Aorta (tissue), 5 donors: ENCODE results near the gene RNF181. TPM values are rescaled to one million over a fixed set of nuclear protein-coding genes. Genes with fewer than 3 reads are reported as not detected.

ENCODE experiments used
- ATAC-seq: fragments of 200-7000 bp; cut with Tn5 transposase; one replicate; pipeline ENCODE4 v1.9.1; 2022; ENCODE audit warnings: moderate library complexity; ENCODE audit not compliant: low FRiP score
- DNase-seq, 2 donors: peaks; one replicate each; pipeline ENCODE4 v3.0.0-alpha.2; 2020
- H3K27ac ChIP-seq, 2 donors: one replicate each; pipeline ENCODE4 v1.5.1; 2013; ENCODE audit warnings: low read length in 2 of 2, mild to moderate bottlenecking in 2 of 2, moderate library complexity in 2 of 2, control low read depth in 1 of 2, inconsistent platforms in 1 of 2, low read depth in 1 of 2
- H3K27me3 ChIP-seq, 2 donors: one replicate each; pipeline ENCODE4 v1.6.1; 2013; ENCODE audit warnings: control low read depth in 1 of 2, low read length in 1 of 2, mild to moderate bottlenecking in 1 of 2, moderate library complexity in 1 of 2; ENCODE audit not compliant: insufficient read depth in 2 of 2, control insufficient read depth in 1 of 2
- H3K36me3 ChIP-seq, 2 donors: one replicate each; pipeline ENCODE4 v1.6.1; 2013; ENCODE audit warnings: control low read depth in 1 of 2, low read length in 1 of 2, mild to moderate bottlenecking in 1 of 2; ENCODE audit not compliant: insufficient read depth in 2 of 2, control insufficient read depth in 1 of 2
- H3K4me1 ChIP-seq, 2 donors: one replicate each; pipeline ENCODE4 v1.6.1; 2013; ENCODE audit warnings: low read length in 2 of 2, control low read depth in 1 of 2, mild to moderate bottlenecking in 1 of 2, moderate library complexity in 1 of 2; ENCODE audit not compliant: insufficient read depth in 2 of 2, control insufficient read depth in 1 of 2
- H3K4me3 ChIP-seq, 2 donors: one replicate each; pipeline ENCODE4 v1.5.1; 2013; ENCODE audit warnings: low read length in 2 of 2, control low read depth in 1 of 2, mild to moderate bottlenecking in 1 of 2
- H3K9me3 ChIP-seq: one replicate; pipeline ENCODE4 v1.6.1; 2013; ENCODE audit warnings: mild to moderate bottlenecking, low read length; ENCODE audit not compliant: control insufficient read depth
- WGBS, 2 donors: extraction: QIAGEN DNeasy Blood & Tissue Kit; methylation state at CpG; one replicate each; pipeline ENCODE4 v1.1.7; 2013; 5-methylcytosine and 5-hydroxymethylcytosine counted together
- intact Hi-C, 2 donors: fragments of 100-400 bp; cut with DNase I; formaldehyde crosslinking; loops; one replicate each; pipeline versions ENCODE4 v1.14.2 to v1.15.0; 2022
- polyA plus RNA-seq, 2 donors: library from polyadenylated mRNA; stranded (reverse); fragments of 200-250 nt; gene quantifications; one replicate each; pipeline ENCODE4 v1.2.3, GENCODE V29; 2013
- total RNA-seq, 2 donors: library from RNA; stranded (reverse); fragmentation: NEBNext Ultra II Directional; extraction: Animal tissue kit (Norgen Biotek cat#: 25700); gene quantifications; one replicate each; pipeline ENCODE4 v1.2.1, GENCODE V29; 2021
- donor health status: healthy with polysubstance abuse.
- donor health status: Bipolar disorder and iron deficiency.
- donor health status: DM: no; HTN: no; CAD: no.
- donor health status: DM: no; HTN: no; CAD: no.
- donor health status: DM: yes; HTN: yes; CAD: no.

RNF181 gene
- total and polyA plus RNA-seq, 4 donors: 76.0 to 203 (median 123) TPM

DNA sequence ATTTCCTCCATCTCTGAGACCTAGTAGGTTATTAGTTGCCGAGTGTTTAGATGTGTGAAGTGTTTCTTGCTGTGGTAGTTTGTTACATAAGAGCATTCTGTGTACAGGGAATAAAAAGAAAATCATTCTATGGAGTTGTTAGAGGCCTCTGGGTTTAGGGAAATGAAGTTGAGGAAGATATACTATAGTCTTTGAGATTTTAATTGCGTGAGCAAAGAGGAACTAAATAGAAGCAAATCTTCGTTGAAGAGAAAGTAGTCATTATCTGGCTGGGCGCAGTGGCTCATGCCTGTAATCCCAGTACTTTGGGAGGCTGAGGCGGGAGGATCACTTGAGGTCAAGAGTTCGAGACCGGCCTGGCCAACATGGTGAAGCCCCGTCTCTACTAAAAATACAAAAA is 39.5 kb downstream of the RNF181 start:
- Histone ChIP-seq H3K27ac (no peak overlapping the region), H3K36me3 (peaks cover 8 to 11% of the 10 kb centered on the region in 2 donors), H3K4me3 (no peak overlapping the region), H3K9me3 (no peaks in the 10 kb centered on the region), H3K4me1 (no peaks in the 10 kb centered on the region), H3K27me3 (no peaks in the 10 kb centered on the region)
- DNase-seq (no peak), ATAC-seq (no peak)
- intact Hi-C loops: loop anchor here (5.0 to 10.0 kb wide), 3 partner anchors 72 to 440 kb away; no protein-coding TSS in a partner anchor
- 85 to 86% methylated on average over 8 of the region's 8 CpGs for WGBS, 2 donors

DNA sequence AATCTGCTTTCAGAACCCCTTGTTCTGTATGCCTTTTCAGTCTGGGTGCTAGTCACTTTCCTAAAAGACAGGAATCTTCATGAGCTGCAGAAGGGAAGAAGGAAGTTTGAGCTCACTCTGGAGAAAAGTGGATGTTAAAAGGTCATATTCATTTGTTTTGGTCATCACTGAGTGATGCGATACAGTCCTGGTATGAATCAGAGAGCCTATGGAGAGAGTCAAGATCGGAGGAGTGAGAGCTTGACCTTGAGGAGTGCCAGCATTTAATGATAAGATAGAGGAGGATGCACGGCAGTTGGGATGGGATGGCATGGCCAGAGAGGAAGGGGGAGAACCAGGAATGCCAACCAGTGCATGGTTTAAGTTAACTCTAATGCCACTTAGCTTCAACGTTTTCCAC is 40.1 kb downstream of the RNF181 start:
- Histone ChIP-seq H3K27ac (no peak overlapping the region), H3K4me1 (no peaks in the 10 kb centered on the region), H3K36me3 (peaks cover 9 to 11% of the 10 kb centered on the region in 2 donors), H3K9me3 (no peaks in the 10 kb centered on the region), H3K27me3 (no peaks in the 10 kb centered on the region), H3K4me3 (no peak overlapping the region)
- WGBS, 2 donors: 52 to 57% methylated on average over 4 of the region's 4 CpGs
- DNase-seq (no peak), ATAC-seq (no peak)
- intact Hi-C loops: loop anchor here (5.0 to 10.0 kb wide), 3 partner anchors 72 to 439 kb away; no protein-coding TSS in a partner anchor

- WGBS, 2 donors: 94 to 96% methylated on average over 3 of the region's 3 CpGs
- H3K27me3 ChIP-seq: no peaks in the 10 kb centered on the region
- no peaks in the 10 kb centered on the region for H3K9me3 ChIP-seq
- ATAC-seq (no peak), DNase-seq (no peak)
- H3K4me1 ChIP-seq: no peaks in the 10 kb centered on the region
- H3K4me3 ChIP-seq: no peak overlapping the region
- H3K36me3 ChIP-seq: peaks cover 10 to 12% of the 10 kb centered on the region in 2 donors
- intact Hi-C loops: loop anchor here in 1 of 2 donors (10.0 kb wide), 1 partner anchor 152 kb away; no protein-coding TSS in a partner anchor
- no peak overlapping the region for H3K27ac ChIP-seq
Measured at GRCh38 chr2:85642725-85643124, 47.2 kb downstream of the RNF181 start.

DNA sequence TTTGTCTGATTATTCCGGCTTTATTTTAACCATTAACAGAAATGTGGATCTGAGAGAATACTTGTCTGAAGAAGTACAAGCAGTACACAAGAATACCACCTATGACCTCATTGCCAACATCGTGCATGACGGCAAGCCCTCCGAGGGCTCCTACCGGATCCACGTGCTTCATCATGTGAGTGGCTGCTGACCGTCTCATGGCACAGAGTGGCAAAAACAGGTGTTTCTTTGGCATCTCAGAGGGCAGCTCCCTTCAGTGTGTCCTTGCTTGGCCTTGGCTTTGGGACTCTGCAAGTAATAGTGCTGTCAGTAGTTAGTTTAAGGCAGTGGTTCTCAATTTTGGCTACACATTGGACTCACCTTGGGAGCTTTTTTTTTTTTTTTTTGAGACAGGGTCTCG is 49.4 kb downstream of the RNF181 start:
- H3K9me3 ChIP-seq: no peaks in the 10 kb centered on the region
- H3K4me1 ChIP-seq: no peaks in the 10 kb centered on the region
- 94 to 96% methylated on average over 7 to 8 of the region's 8 CpGs for WGBS, 2 donors
- peaks cover 7% of the 10 kb centered on the region in 2 donors for H3K36me3 ChIP-seq
- H3K27me3 ChIP-seq: no peaks in the 10 kb centered on the region
- H3K27ac ChIP-seq: no peak overlapping the region
- intact Hi-C loops: loop anchor here in 1 of 2 donors (10.0 kb wide), 1 partner anchor 150 kb away; no protein-coding TSS in a partner anchor
- DNase-seq: no peak
- ATAC-seq: no peak
- H3K4me3 ChIP-seq: no peak overlapping the region

- H3K36me3 ChIP-seq: peaks cover 6 to 7% of the 10 kb centered on the region in 2 donors
- WGBS, 2 donors: 91% methylated on average over 2 of the region's 2 CpGs
- DNase-seq: no peak
- no peaks in the 10 kb centered on the region for H3K9me3 ChIP-seq
- no peaks in the 10 kb centered on the region for H3K27me3 ChIP-seq
- ATAC-seq: no peak
- no peaks in the 10 kb centered on the region for H3K4me1 ChIP-seq
- H3K27ac ChIP-seq: no peak overlapping the region
- H3K4me3 ChIP-seq: no peak overlapping the region
- intact Hi-C loops: loop anchor here in 1 of 2 donors (10.0 kb wide), 1 partner anchor 149 kb away; no protein-coding TSS in a partner anchor
Measured at GRCh38 chr2:85646166-85646565, 50.6 kb downstream of the RNF181 start.

Other genes with a start within 250 kb of the RNF181 start
- 10 to 100 TPM; 23.8 to 29.5 TPM for gene RETSAT, start 241.2 kb upstream of the RNF181 start, total RNA-seq
- 10 to 100 TPM; 18.9 to 22.7 TPM for gene RETSAT, start 241.2 kb upstream of the RNF181 start, polyA plus RNA-seq
- gene ELMOD3, start 241.0 kb upstream of the RNF181 start, total RNA-seq: 10 to 100 TPM; 17.0 to 26.6 TPM
- gene ELMOD3, start 241.0 kb upstream of the RNF181 start, polyA plus RNA-seq: 10 to 100 TPM in 1 of 2 donors, 1 to 10 TPM in 1; 9.5 to 38.3 TPM
- gene CAPG, start 185.4 kb upstream of the RNF181 start, total RNA-seq: 10 to 100 TPM; 67.1 to 78.5 TPM
- 100 to 1,000 TPM in 1 of 2 donors, 10 to 100 TPM in 1; 24.9 to 103 TPM for gene CAPG, start 185.4 kb upstream of the RNF181 start, polyA plus RNA-seq
- gene SH2D6, start 177.0 kb upstream of the RNF181 start, total RNA-seq: not detected
- gene SH2D6, start 177.0 kb upstream of the RNF181 start, polyA plus RNA-seq: 1 to 10 TPM in 1 of 2 donors, not detected in 1; 1.5 TPM
- gene MAT2A, start 56.6 kb upstream of the RNF181 start, total RNA-seq: 100 to 1,000 TPM; 193 to 397 TPM
- 100 to 1,000 TPM in 1 of 2 donors, 10 to 100 TPM in 1; 48.8 to 167 TPM for gene MAT2A, start 56.6 kb upstream of the RNF181 start, polyA plus RNA-seq
- gene GGCX, start 34.3 kb upstream of the RNF181 start, total RNA-seq: 10 to 100 TPM; 30.3 to 48.3 TPM
- 10 to 100 TPM; 15.5 to 18.6 TPM for gene GGCX, start 34.3 kb upstream of the RNF181 start, polyA plus RNA-seq
- 10 to 100 TPM; 40.5 to 43.5 TPM for gene VAMP8, start 18.2 kb upstream of the RNF181 start, total RNA-seq
- 100 to 1,000 TPM in 1 of 2 donors, 10 to 100 TPM in 1; 23.9 to 256 TPM for gene VAMP8, start 18.2 kb upstream of the RNF181 start, polyA plus RNA-seq
- 10 to 100 TPM; 60.3 to 83.8 TPM for gene VAMP5, start 11.3 kb upstream of the RNF181 start, total RNA-seq
- gene VAMP5, start 11.3 kb upstream of the RNF181 start, polyA plus RNA-seq: 100 to 1,000 TPM; 180 to 186 TPM
- 10 to 100 TPM; 13.9 to 19.2 TPM for gene TMEM150A, start 7.0 kb downstream of the RNF181 start, total RNA-seq
- 10 to 100 TPM; 17.8 to 27.8 TPM for gene TMEM150A, start 7.0 kb downstream of the RNF181 start, polyA plus RNA-seq
- 10 to 100 TPM; 22.8 to 35.2 TPM for gene C2orf68, start 16.3 kb downstream of the RNF181 start, total RNA-seq
- gene C2orf68, start 16.3 kb downstream of the RNF181 start, polyA plus RNA-seq: 10 to 100 TPM; 15.5 to 19.9 TPM
- 10 to 100 TPM; 27.4 to 37.0 TPM for gene USP39, start 20.4 kb downstream of the RNF181 start, total RNA-seq
- 10 to 100 TPM; 33.6 to 37.0 TPM for gene USP39, start 20.4 kb downstream of the RNF181 start, polyA plus RNA-seq
- 1 to 10 TPM in 1 of 2 donors, not detected in 1; 1.7 TPM for gene SFTPB, start 72.5 kb downstream of the RNF181 start, total RNA-seq
- 1 to 10 TPM; 2.3 to 8.1 TPM for gene SFTPB, start 72.5 kb downstream of the RNF181 start, polyA plus RNA-seq
- gene GNLY, start 98.6 kb downstream of the RNF181 start, total RNA-seq: 1 to 10 TPM; 2.1 to 8.0 TPM
- gene GNLY, start 98.6 kb downstream of the RNF181 start, polyA plus RNA-seq: under 1 TPM in 1 of 2 donors, not detected in 1; 0.43 TPM
- 10 to 100 TPM; 56.7 to 68.5 TPM for gene ATOH8, start 158.2 kb downstream of the RNF181 start, total RNA-seq
- 10 to 100 TPM; 51.5 to 78.8 TPM for gene ATOH8, start 158.2 kb downstream of the RNF181 start, polyA plus RNA-seq